ENCODE measurements around the gene ARMC5.

DNA sequence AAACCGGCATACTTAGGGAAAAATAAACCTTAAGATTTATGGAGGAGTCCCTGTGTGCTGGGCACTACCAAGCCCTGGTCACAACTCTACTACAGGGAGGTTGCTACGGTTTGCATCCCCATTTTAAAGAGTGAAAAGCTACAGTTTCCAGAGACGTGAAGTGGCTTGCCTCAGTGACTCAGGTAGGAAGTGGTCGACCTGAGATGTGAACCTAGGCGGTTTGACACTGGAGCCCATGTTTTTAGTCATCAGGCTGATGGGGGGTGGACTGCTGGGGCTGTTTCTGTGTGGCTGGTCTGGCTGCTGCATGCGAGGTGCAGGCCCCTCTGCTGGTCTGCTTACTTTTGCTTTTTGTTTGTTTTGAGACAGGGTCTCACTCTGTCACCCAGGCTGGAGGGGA is 37.7 kb upstream of the ARMC5 start:
- TF ChIP-seq CTCF (IDR thresholded peaks at IDR 0.05) (no peak), POLR2A (IDR thresholded peaks at IDR 0.05) (no peak)
